AG04449 (cell line): Measurements from ENCODE around the gene ZNF761.
A peak's percentile ranks its signal among the peaks of the same experiment; 100 is the strongest.
"Not testable (repeated sequence)": the region's sequence is repeated elsewhere in the genome, so short reads cannot be mapped to it uniquely, and the experiment has no call there.

Experiments
- CTCF ChIA-PET: fragments of 350-600 bp; formaldehyde crosslinking; extraction: SDS; loops from one replicate; lab custom pipeline; 2021; ENCODE audit warnings: antibody characterized with exemption; lab: Yijun Ruan, JAX
- POLR2A ChIA-PET: fragments of 400-600, 350-600 bp; formaldehyde crosslinking; extraction: SDS; loops from one replicate; lab custom pipeline; 2020; ENCODE audit warnings: antibody characterized with exemption, inconsistent platforms; lab: Yijun Ruan, JAX
- DNase-seq: peaks from one replicate; pipeline ENCODE4 v3.0.0-alpha.2; 2010; ENCODE audit warnings: low read depth, low spot score
- H3K4me3 ChIP-seq: 2 replicates; pipeline ENCODE4 v1.5.1; 2011; ENCODE audit warnings: low read depth, mild to moderate bottlenecking, control low read depth, low read length
- CTCF ChIP-seq: IDR thresholded peaks from one replicate; pipeline ENCODE4 v1.5.1; 2011; ENCODE audit warnings: mild to moderate bottlenecking, moderate library complexity, low read length, control low read depth, inconsistent platforms; ENCODE audit not compliant: insufficient read depth; ENCODE audit errors: missing control alignments

ZNF761 gene

DNA sequence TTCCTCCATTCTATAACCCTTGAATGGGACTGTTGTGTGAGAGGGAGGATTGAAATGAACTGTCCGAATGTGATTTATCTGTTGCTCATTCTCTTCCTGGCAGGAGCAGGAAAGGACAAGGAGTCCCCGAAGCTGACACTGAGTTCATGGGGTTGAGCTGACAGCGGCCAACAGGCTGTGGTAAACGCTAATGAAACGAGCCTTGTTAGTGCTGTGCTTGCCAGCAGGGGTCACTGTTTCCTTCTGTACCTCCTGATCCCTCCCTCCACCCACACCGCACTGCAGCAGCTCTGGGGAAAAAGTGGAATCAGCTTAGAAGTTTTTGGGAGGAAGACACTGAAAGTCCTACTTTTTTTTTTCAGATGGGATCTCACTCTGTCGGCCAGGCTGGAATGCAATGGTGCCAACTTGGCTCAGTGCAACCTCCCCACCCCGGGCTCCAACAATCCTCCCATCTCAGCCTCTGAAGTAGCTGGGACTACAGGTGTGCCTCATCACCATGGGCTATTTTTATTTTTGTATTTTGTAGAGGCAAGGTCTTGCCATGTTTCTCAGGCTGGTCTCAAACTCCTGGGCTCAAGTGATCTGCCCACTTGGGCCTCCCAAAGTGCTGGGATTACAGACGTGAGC is 6.7 kb upstream of the ZNF761 start:
- POLR2A ChIA-PET: no interaction called here

DNA sequence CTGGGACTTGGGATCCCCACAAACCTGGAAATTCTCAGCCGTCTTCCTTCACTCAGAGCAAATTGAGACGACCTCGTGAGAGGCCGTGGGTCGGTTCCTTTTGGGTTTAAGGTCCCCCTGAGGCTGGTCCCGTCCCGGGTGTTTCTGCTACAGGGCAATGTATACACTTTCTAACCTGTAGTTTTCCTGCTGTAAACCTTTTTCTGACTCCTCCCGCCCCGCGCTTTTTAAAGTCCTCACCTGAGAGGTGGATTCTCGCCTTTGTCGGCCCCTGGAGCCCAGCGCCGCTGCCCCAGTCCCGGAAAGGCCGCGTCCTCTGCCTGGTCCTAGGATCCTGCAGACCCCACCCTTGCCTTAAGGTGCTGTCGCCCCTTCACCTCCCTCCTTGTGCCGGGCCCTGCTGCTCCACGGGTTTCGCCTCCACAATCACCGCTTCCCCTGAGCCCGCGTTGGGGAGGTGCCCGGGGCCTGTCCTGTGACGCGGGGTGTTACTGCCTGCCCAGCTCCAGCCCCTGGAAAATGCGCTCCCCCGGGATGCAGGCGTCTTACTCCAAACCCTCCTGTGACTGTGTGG is 391 bp downstream of the ZNF761 start:
- POLR2A ChIA-PET: no interaction called here
- peak overlapping the region; percentile 82 for H3K4me3 ChIP-seq
- CTCF ChIA-PET: no interaction called here
- TF ChIP-seq CTCF: no peak
- no peak for DNase-seq

More for the DNA sequence above, 6.7 kb upstream of the ZNF761 start:
- peak; percentile 70 for TF ChIP-seq CTCF
- CTCF ChIA-PET: interaction anchor here (0.6 to 2.5 kb wide), 12 partner anchors 10 to 599 kb away, joined by 3 to 15 read pairs (median 4); no protein-coding TSS in a partner anchor
- H3K4me3 ChIP-seq: no peak overlapping the region
- DNase-seq: no peak

GRCh38 chr19:53443809-53444208 is 12.0 kb downstream of the ZNF761 start:
- POLR2A ChIA-PET, CTCF ChIA-PET, H3K4me3 ChIP-seq, DNase-seq: not testable (repeated sequence)

DNA sequence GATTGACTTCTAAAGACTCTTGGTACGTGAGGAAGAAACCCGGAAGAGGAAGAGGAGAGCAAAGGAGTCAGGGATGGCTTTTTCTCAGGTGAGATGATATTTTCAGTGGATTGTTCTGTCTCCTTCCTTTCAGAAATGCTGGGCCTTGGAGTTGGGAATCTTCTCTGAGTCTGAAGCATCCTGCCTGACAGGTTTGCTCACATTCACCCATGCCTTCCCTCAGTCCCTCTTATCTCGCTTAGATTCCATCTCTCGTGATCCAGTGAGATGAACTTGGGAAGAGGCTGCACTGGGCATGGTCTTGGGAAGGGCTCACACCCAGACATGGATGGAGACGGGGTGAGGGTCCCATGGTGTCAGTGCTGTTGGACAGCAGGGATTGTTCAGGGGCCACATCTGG is 15.4 kb downstream of the ZNF761 start:
- DNase-seq, H3K4me3 ChIP-seq, CTCF ChIA-PET, POLR2A ChIA-PET: not testable (repeated sequence)

GRCh38 chr19:53455828-53456227 is 24.0 kb downstream of the ZNF761 start:
- DNase-seq: no peak
- no peak for TF ChIP-seq CTCF
- ChIA-PET POLR2A (no interaction called here), CTCF (no interaction called here)
- no peak overlapping the region for H3K4me3 ChIP-seq

GRCh38 chr19:53460131-53460721 is 28.4 kb downstream of the ZNF761 start:
- POLR2A ChIA-PET, DNase-seq, H3K4me3 ChIP-seq, CTCF ChIA-PET: not testable (repeated sequence)

DNA sequence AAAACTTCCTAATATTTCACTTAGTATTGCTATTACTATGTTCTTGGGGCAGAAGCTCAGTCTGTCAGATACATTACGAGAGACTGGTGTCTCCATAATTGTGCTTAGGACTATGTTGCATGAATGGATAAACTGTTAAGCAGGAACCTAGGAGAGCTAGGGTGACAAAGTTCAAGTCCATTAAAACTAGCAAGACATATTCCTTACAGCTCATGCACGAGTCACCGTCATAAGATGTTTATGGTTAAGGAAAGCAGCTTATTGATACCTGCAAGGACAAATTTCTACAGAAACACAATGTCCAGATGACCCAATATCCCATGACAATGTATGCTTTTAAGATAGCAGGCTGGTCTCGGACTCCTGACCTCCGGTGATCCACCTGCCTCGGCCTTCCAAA is 30.1 kb downstream of the ZNF761 start:
- ChIA-PET CTCF (no interaction called here), POLR2A (no interaction called here)
- no peak for TF ChIP-seq CTCF
- no peak overlapping the region for H3K4me3 ChIP-seq
- DNase-seq: no peak

DNA sequence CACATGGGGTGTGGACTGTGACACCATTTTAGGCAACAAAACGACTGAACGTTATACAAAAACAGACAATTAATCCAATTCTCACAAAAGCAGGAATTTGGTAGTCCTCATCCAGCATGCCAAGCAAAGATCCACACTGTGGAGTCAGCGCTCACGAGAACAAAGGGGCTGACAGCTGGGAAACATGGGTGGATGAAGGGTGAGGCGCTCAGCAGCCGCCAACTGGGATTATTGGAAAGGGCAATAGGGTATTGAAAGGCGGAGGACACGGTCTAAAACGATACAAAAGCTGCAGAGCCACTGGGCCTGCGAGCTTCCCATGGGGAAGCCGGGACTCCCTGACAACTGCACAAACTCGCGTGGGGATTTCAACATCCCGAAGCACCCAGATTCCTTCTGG is 31.1 kb downstream of the ZNF761 start:
- no peak for TF ChIP-seq CTCF
- DNase-seq: no peak
- H3K4me3 ChIP-seq: no peak overlapping the region
- POLR2A ChIA-PET: no interaction called here
- CTCF ChIA-PET: no interaction called here
